ENCODE results near the gene ALCAM.

The ALCAM gene

GRCh38 chr3:105497386-105497785 lies 130.7 kb downstream of the ALCAM start:
- DNase-seq: no peak

- no peak for DNase-seq
Observed at GRCh38 chr3:105499961-105500360, 133.3 kb downstream of the ALCAM start.

GRCh38 chr3:105502333-105502732 lies 135.6 kb downstream of the ALCAM start:
- no peak for DNase-seq

DNA sequence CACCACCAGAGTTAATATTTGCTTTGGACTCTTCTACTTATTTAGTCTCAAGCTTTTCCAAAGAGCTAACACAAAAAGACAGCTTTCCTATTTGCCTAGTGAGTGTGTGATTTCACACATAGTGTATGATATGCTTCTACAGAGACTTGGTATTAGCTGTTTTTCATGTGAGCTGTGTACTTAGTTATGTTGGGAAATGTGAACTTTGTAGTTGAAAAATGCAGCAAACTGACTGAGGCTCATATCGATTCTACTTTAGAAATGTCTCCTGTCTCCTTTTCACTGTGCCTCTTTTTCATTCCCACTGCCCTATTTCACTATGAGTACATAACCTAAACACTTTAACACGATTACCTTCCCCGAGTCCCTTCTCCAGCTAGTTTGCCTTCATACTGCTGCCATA lies 136.5 kb downstream of the ALCAM start:
- no peak for DNase-seq

DNA sequence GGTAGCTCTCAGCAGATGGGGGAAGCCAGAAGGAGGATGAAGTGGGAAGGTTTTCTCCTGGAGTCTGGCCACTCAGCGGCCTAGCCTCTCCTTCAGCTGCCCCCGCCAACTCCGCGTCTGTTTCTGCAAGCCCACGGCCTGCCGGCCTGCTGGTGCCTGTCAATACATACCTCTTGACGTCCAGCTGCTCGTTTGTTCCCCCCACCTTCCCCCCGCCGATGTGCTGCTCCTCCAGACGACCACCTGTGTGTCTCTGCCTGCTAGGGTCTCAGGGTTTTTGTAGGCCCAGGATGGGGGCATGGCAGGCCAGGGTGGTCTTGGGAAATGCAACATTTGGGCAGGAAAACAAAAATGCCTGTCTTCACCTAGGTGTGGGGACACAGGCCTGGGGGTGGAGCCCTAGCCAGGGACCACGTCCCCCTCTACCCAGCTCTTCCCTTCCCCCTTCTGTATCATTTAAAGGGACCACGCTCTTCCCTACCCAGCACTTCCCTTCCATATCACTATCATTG lies 137.8 kb downstream of the ALCAM start:
- DNase-seq: no peak

DNA sequence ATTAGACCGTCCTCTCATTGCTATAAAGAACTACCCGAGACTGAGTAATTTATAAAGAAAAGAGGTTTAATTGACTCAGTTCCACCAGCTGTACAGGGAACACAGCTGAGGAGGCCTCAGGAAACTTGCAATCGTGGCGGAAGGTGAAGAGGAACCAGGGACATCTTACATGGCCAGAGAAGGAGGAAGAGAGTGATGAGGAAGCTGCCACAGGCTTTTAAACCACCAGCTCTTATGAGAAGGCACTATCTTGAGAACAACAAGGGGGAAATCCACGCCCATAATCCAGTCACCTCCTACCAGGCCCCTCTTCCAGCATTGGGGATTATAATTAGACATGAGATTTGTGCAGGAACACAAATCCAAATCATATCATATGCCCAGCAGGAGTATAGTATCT lies 138.5 kb downstream of the ALCAM start:
- no peak for DNase-seq

- DNase-seq: no peak
Observed at GRCh38 chr3:105511031-105511430, 144.3 kb downstream of the ALCAM start.

GRCh38 chr3:105512061-105512460 lies 145.4 kb downstream of the ALCAM start:
- DNase-seq: no peak

DNA sequence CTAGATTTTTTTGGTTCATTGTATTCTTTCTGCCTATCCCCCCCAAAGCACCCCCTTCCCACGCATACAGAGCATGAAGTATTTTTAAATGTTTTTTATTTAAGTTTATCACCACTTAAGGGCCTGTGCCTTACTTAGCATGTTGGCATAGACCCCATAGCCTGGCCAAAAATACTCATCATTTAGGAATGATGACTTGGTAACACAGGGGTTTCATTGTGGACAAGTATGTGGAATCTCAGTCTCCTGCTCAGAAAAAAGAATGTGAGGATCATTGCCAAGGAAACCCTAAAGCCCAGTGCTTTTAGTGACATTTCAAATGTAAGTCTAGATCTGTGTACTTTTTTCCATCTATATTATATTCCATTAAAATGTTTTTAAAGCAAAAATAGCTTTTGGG lies 146.3 kb downstream of the ALCAM start:
- no peak for DNase-seq

- no peak for DNase-seq
Observed at GRCh38 chr3:105513886-105514285, 147.2 kb downstream of the ALCAM start.

GRCh38 chr3:105515372-105515771 lies 148.7 kb downstream of the ALCAM start:
- no peak for DNase-seq

DNA sequence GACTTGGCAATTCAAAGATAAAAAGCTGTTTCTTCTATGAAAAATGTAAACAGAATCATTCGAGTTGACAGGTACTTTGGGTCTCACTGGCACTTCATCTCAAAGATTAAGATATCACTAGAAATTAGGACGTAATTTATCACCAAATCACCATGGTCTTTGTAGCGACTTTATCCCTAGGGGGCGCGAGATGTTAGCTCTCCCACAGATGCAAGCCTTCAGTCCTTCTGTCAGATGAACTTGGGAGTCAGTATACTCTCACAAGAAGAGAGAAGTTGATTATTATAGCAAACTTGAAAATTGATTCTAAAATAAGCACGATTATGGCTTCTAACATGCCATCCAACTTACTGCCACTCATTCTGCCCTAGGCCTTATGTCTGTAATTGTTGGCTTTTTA lies 150.3 kb downstream of the ALCAM start:
- no peak for DNase-seq

GRCh38 chr3:105518203-105518602 lies 151.5 kb downstream of the ALCAM start:
- DNase-seq: no peak

- no peak for DNase-seq
Observed at GRCh38 chr3:105518806-105519418, 152.2 kb downstream of the ALCAM start.

- no peak for DNase-seq
Observed at GRCh38 chr3:105521770-105522169, 155.1 kb downstream of the ALCAM start.

DNA sequence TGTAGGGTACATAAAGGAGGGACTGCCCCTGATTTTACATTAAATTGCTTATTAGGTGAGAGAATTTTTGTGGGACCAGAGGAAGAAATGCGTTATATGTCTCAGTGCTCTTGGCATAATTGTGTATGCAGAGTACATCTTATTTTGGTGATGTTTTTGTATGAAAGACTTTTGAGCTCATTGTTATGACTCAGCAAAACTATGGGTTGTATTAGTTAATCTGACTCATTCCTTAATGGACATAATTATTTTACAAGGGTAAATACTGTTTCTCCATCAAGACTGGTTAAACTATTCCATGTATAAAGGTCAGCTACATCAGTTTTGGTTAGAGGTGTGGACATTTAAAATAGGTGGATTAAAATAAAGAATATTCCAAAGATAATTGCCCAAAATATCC lies 156.8 kb downstream of the ALCAM start:
- no peak for DNase-seq

DNA sequence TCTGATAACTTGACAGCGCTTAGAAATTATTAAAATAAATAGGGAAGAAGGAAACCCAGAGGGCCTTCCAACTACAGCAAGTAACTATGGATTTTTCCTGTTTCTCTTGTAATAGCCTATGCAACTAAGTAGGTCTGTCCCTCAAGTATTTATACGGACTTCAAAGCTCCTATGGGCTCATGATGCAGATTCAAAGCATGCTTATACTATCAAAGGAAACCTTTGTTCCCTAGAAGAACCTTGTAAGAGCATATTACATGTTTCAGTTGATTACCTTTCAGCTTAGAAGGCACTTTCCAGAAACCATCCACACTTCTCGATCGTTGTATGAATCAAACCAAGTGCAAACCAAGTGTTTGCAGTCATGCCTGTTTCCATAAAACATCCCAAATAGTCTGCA lies 158.8 kb downstream of the ALCAM start:
- DNase-seq: no peak

DNA sequence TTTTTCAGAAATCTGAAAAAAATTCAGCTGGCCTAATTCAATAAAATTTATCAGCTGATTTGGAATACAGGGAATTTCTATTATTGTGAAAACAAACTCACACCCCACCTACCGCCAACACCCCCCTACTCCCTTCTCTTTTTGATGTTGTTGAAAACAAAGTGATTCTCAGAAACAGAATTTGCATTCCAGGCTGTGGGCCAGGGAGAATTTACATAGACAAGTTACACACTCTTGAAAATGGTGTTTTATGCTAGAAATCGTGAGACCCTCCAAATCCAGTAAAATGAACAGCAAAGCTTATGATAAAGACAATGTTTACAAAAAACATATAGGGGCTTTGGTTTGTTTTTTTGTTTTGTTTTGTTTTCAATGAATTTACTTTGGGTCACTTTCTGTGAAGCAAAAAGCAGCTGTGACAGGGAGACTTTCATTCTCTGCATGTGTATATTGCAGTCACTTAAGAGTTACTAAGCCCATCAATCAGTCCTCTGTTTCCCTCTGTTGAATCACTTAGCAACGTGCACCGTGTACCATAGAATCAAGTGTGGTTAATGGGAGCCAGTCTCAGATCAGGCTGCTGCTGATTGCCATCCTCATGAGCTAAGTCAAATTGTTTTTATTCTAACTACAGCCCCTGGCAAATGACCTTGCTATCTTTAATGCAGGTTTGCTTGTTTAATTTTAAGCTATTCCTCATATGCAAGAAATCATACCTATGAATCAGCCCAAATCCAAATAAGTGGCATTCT lies 159.8 kb downstream of the ALCAM start:
- no peak for DNase-seq

DNA sequence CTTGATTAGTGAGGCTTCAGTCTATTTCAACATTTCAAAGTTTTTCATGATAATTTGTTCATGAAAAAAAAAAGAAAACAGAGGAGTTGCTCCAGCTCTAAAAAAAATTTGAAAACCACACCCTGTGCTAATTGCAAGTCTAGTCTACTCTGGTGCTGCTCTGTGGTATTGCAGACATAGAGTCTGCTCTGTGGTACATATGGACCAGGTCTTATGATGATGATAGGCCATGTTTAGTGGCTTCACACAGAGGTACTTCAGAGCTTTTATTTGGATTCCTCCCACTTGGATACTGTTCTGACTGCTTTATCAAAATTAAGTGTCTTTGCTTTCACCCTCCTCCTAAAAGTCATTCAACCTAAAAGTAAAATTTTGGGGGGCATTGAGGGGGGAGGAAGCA lies 160.8 kb downstream of the ALCAM start:
- no peak for DNase-seq

DNA sequence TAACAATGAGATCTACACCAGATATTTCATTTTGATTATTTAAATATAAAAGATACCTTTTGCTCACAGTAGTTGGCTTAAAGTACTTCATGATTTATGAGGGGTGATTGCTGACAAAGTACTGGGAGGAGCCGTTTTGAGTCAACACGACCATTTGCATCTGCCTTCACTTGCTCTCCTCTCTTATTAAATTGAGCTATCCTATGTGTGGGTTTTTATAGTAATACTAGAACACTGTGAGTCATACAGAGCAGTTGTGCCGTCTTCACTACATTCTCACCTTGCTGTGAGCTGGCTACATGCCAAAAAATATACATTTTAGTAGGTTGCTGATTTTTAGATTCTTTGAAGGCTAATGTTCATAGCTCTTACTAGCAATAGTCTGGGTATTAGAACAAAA lies 161.2 kb downstream of the ALCAM start:
- DNase-seq: no peak

GRCh38 chr3:105528955-105529354 lies 162.2 kb downstream of the ALCAM start:
- DNase-seq: no peak

DNA sequence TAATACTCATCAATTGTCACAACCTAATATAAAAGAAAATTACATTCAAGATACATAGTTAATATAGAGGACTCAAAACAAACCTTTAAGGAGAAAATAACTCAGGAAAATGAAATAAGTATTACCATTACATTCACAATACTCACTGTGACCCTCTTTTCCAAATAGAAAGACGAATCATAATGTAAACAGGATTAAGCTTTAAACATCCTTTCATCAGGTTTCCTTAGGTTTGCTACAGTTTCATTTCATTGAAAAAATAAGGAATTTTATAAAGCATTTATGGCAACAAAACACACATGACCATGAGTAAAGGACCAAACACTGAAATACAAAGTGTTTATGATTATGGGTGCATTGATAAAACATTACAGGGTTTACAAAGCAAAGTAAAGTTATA lies 162.7 kb downstream of the ALCAM start:
- DNase-seq: no peak

- DNase-seq: no peak
Observed at GRCh38 chr3:105532251-105532650, 165.5 kb downstream of the ALCAM start.

GRCh38 chr3:105533960-105534359 lies 167.3 kb downstream of the ALCAM start:
- DNase-seq: no peak

DNA sequence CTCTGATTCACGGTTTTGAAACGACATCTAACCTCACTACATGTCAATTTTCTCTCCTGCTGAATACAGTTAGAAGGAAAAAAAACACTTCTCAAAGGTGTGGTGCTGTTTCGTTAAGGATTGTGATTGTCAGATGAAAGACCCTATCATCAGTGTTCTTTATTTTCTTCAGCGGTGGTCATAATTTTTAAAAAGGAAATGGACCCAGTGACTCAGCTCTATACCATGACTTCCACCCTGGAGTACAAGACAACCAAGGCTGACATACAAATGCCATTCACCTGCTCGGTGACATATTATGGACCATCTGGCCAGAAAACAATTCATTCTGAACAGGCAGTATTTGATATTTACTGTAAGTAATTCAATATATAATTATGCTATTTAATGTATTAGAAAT lies 167.8 kb downstream of the ALCAM start:
- no peak for DNase-seq

Measured in islet precursor cell (in vitro differentiated cells).